KBM-7 (cell line): ENCODE measurements around the gene FRRS1L.

ENCODE experiments used
- DNase-seq: peaks from one replicate; pipeline ENCODE4 v3.0.0-alpha.2; 2015
- in situ Hi-C: fragments of 300-500 bp; cut with MboI; formaldehyde crosslinking; loops from 2 replicates; pipeline ENCODE4 v1.14.3; 2020; ENCODE audit warnings: low sequenced_read_pairs, low pct_unique_long_range_greater_than_20kb, mixed read lengths

Gene FRRS1L

DNA sequence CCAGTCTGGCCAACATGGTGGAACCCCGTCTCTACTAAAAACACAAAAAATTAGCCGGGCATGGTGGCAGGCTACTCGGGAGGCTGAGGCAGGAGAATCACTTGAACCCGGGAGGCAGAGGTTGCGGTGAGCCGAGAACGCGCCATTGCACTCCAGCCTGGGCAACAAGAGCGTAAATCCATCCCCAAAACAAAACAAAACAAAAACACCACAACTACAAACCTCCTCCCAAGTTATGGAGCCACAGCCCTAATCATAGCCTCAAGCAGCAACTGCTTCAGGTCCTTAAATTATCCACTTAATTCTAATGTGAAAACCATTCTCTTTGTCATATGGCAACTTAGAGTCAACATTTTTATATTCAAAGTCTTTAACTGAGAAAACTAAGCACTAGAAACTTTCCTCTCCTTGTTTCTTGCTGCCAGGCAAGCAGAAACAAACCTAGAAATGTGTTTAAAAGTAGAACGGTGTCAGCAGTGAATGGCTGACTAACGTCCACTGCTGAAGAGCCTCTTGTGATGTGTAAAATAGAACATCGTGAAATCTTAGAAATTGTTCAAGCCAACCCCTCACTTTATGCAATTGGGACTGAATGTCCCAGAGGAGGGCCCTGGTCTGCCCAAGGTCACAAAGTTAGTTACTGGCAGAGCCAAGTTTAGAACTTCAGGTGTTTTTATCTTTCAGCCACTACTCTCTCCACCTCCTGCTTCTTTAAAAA is 53.0 kb downstream of the FRRS1L start:
- no peak for DNase-seq
- in situ Hi-C loops = no loop called here

DNA sequence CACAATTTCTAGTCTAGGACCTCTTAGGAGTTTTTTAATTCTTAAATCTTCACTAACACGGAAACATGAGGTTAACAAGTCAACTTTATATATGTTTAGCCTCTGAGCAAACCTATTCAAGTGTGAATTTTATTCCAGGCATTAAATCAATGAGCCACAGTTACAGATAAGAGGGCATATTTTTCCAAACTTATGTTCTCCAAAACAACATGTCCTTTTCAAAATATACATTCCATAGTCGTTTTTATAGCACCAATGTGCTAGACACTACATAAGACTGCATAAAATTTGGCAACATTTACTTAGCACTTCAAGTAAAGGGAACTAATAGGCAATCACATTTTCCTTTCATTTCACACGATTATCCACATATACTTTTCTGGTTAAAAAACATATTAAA is 53.8 kb downstream of the FRRS1L start:
- in situ Hi-C loops = no loop called here
- DNase-seq = no peak

- in situ Hi-C loops = no loop called here
Observed at GRCh38 chr9:109110329-109111021, 56.6 kb downstream of the FRRS1L start.

DNA sequence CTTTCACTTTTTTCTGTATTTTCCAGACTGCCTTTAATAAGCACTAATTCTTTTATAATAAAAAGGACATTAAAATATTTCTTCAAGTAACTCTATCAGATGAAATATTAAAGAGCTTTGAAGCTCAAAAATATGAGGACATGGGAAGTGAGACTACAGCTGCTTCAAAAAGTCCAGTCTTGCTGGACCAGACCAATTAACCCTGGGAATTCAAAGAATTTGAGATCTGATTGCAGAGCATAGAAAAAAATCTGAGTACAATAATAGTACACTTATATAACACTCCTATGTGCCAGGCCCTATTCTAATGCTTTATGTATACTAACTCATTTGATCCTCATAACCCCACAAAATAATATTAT is 57.1 kb downstream of the FRRS1L start:
- in situ Hi-C loops = no loop called here
- no peak for DNase-seq

More at GRCh38 chr9:109110329-109111021, 56.6 kb downstream of the FRRS1L start:
- no peak for DNase-seq

DNA sequence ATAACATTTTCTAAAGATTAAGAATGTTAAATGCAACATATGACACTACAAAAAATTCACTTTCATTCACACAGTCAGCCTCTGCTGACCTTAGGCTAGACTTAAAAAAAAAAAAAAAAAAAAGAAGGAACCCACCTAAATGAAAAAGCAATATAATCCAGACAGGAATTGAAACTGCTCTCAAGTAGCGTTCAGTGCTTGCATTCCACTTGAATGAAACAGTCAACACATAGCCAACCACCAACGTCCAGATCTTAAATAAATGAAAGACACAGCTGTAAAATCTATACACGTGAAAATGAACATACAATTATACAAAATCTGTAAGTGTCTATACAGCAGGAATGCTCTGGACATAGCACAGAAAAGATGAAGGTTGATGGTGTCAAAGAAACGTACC is 58.7 kb downstream of the FRRS1L start:
- in situ Hi-C loops = no loop called here
- DNase-seq = no peak

GRCh38 chr9:109107402-109108240 is 59.4 kb downstream of the FRRS1L start:
- in situ Hi-C loops = no loop called here

GRCh38 chr9:109101810-109102209 is 65.2 kb downstream of the FRRS1L start:
- in situ Hi-C loops = no loop called here
- peak; percentile 56 for DNase-seq

More at GRCh38 chr9:109107402-109108240, 59.4 kb downstream of the FRRS1L start:
- no peak for DNase-seq

GRCh38 chr9:109101202-109101595 is 65.8 kb downstream of the FRRS1L start:
- in situ Hi-C loops = no loop called here
- DNase-seq = no peak

DNA sequence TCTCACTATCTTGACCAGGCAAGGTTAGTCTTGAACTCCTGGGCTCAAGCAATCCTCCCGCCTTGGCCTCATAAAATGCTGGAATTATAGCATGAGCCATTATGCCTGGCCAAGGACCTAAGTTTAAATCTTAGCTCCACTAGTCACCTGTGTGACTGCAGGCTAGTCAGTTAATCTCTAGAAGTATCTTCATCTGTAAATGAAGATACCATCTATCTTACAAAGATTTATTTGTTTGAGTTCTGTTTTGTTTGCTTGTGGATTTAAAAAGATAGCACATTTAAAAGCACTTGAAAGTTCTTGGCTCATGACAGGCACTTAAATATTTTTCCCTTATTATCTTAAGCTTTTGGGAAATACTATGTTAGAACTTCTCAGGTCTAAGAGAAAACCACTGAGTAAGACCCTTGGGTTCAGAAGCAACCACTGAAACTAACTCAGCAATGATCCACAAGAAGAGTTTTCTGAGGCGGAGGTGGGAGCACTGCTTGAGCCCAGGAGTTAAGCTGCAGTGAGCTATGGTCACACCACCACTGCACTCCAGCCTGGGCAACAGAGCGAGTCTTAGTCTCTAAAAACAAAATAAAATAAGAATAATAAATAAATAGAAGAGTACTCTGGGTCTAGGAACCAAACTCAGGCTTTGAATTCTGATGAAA is 66.4 kb downstream of the FRRS1L start:
- in situ Hi-C loops = no loop called here
- DNase-seq = no peak

- no peak for DNase-seq
- in situ Hi-C loops = no loop called here
Observed at GRCh38 chr9:109098960-109099308, 68.1 kb downstream of the FRRS1L start.

DNA sequence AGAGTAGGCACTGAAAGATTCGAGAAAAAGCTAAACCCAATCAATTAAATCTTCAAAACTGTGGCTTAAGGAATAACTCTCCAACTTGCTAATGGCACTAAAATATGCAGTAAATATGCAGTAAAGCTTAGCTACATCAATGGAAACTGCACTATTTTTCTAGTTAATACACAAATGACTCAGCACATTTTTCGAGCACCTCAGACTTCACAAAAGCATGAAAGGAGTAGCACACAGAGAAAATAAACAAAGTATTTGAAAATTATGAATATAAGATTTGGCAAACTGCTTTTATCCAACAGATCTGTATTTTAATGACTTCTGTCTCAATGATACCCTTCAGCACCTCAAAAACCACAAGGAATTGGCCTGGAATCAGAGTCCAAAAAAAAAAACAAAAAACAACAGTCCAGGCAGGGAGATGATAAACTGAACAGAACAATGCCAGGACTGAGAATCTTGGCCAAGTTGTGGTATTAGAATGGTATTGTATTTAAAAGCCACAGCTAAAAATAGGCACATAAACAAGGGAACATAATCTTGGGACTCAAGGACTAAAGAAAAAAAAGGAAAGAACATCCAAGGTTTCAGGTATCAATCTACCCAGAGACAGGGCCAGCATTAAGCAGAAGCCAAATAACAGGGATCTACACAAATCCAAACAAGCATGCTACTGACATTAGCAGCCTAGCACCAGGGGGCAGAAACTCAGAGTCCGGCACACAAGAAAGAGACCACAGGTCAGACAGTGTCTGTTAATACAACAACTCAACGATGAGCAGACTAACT is 68.7 kb downstream of the FRRS1L start:
- in situ Hi-C loops = no loop called here
- DNase-seq = no peak

DNA sequence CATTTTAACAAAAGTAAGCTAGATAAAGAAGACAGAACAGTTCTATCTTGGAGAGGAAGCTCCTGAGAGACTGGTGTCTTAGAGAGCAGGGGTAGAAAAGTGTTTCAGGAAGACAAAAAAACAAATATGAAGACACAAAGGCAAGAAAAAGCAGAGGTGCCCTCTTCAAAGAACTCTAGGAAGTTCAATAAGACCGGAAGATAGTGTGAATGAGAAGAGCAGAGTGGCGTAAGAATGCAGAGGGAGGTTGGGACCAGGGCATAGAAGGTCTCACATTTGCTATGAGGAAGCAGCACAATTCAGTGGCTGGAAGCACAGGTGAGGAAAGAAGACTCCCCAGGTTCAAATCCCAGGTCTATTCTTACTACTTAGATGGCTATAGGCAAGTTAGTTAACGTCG is 69.9 kb downstream of the FRRS1L start:
- in situ Hi-C loops = no loop called here
- no peak for DNase-seq

GRCh38 chr9:109095321-109095720 is 71.7 kb downstream of the FRRS1L start:
- in situ Hi-C loops = no loop called here
- no peak for DNase-seq

- in situ Hi-C loops = no loop called here
- DNase-seq = no peak
Observed at GRCh38 chr9:109094268-109094667, 72.8 kb downstream of the FRRS1L start.

DNA sequence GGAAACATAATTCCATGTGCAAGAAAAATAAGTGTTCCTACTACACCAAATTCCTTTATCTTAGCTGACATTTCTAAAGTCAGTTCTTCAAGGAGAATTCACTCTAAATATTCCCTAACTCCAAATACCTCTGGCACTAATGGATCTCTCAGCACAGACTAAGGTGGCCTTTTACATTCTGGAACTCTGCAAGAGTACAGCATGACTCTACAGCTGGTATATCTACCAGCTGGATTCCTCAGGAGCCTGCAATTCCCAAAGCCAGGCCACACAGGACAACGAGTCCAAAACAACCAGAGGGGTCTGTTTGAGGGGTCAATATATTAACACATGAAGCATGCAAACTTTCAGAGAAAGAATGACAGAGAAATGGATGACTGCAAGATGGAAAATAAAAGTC is 74.5 kb downstream of the FRRS1L start:
- no peak for DNase-seq
- in situ Hi-C loops = no loop called here

DNA sequence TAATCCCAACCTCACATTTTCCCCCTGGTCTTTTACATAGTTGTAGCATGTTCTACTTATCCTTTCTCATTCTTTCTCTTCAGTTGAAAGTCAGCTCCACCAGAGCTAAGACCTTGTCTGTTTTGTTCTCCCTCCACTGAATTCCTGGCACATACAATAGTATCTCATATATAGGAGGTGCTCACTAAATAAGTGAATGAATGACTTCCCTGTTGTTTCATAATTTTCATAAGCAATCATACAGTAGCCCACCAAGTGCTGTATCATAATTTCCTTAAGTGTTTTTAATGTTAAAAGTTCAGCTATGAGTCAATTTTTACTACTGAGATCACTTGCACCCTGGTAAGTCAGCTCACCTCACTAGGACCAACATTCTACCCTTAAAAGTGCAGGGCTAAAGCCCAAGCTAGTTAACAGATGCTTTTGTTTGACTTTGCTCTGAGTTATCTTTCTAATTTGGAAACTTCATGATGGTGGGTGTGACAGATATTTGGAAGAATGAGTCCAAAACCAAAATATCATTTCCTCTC is 74.9 kb downstream of the FRRS1L start:
- no peak for DNase-seq
- in situ Hi-C loops = no loop called here

DNA sequence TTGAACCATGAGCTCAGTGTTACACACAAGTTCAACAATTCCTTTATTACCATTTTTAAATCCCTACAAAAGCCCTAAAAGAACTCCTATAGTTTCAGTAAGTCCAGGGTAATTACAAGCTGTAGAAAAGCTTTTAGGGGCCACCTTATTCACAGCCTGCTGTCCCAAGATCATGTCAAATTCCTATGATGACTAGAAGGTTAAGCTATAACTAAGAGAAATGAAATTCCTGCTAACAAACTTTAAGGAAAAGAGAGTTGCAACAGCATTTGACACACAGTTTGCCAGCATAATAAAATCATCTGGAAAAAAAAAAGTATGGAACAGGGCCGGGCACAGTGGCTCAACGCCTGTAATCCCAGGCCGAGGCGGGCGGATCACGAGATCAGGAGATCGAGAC is 78.8 kb downstream of the FRRS1L start:
- DNase-seq = no peak

GRCh38 chr9:109087795-109088194 is 79.3 kb downstream of the FRRS1L start:
- DNase-seq = no peak
- in situ Hi-C loops = no loop called here

More for the DNA sequence above, 78.8 kb downstream of the FRRS1L start:
- in situ Hi-C loops = no loop called here

- DNase-seq = no peak
Observed at GRCh38 chr9:109086221-109086620, 80.8 kb downstream of the FRRS1L start.

More at GRCh38 chr9:109086221-109086620, 80.8 kb downstream of the FRRS1L start:
- in situ Hi-C loops = no loop called here
